ENCODE results near the gene TTC39A. TPM values are rescaled to one million over a fixed set of nuclear protein-coding genes. Genes with fewer than 3 reads are reported as not detected.

The TTC39A gene
- total RNA-seq, 1 donor from 2014 or later, result 1.4 TPM

GRCh38 chr1:51372561-51372960 lies 42.2 kb upstream of the TTC39A start:
- H3K27me3 Mint-ChIP-seq (ENCODE audit: low read depth, unreplicated experiment), result no peaks in the 10 kb centered on the region
- no peak overlapping the region for H3K4me3 Mint-ChIP-seq (ENCODE audit: unreplicated experiment)
- Histone ChIP-seq H3K4me1 (ENCODE audit: insufficient read depth, low read length) (no peaks in the 10 kb centered on the region), H3K27ac (ENCODE audit: low read depth, low read length) (no peak overlapping the region), H3K9me3 (ENCODE audit: insufficient read depth, low read depth, low read length) (no peaks in the 10 kb centered on the region), H3K4me3 (ENCODE audit: insufficient read depth, low read depth, low read length) (no peak overlapping the region), H3K4me2 (ENCODE audit: low read length) (no peak overlapping the region), H3K36me3 (ENCODE audit: insufficient read depth, low read length) (peaks cover 14% of the 10 kb centered on the region), H4K20me1 (ENCODE audit: insufficient read depth, low read length) (no peaks in the 10 kb centered on the region), H2AFZ (ENCODE audit: low read depth, low read length) (no peak overlapping the region), H3K27me3 (ENCODE audit: insufficient read depth, low read length) (no peaks in the 10 kb centered on the region), H3K9ac (ENCODE audit: low read length) (no peak overlapping the region), H3K79me2 (ENCODE audit: insufficient read depth, low read length) (no peaks in the 10 kb centered on the region)
- no peak overlapping the region for H3K27ac Mint-ChIP-seq (ENCODE audit: unreplicated experiment)
- TF ChIP-seq CTCF (IDR thresholded peaks at IDR 0.05; ENCODE audit: insufficient read depth, low read depth, low read length), result no peak
- TF ChIP-seq EZH2 (IDR thresholded peaks at IDR 0.05; ENCODE audit: insufficient read depth, low read length), result no peak
- no peak for DNase-seq (ENCODE audit: low read depth)
- FAIRE-seq, result no peak
- no peaks in the 10 kb centered on the region for H3K4me1 Mint-ChIP-seq (ENCODE audit: low read depth, unreplicated experiment)
- H3K9me3 Mint-ChIP-seq (ENCODE audit: unreplicated experiment), result peaks cover 2% of the 10 kb centered on the region
- peaks cover 21% of the 10 kb centered on the region for H3K36me3 Mint-ChIP-seq (ENCODE audit: low read depth, unreplicated experiment)

- Histone ChIP-seq H3K9ac (ENCODE audit: low read length) (no peak overlapping the region), H3K79me2 (ENCODE audit: insufficient read depth, low read length) (no peaks in the 10 kb centered on the region), H4K20me1 (ENCODE audit: insufficient read depth, low read length) (no peaks in the 10 kb centered on the region), H3K36me3 (ENCODE audit: insufficient read depth, low read length) (peaks cover 14% of the 10 kb centered on the region), H3K4me2 (ENCODE audit: low read length) (no peak overlapping the region), H3K4me3 (ENCODE audit: insufficient read depth, low read depth, low read length) (no peak overlapping the region), H2AFZ (ENCODE audit: low read depth, low read length) (no peak overlapping the region), H3K4me1 (ENCODE audit: insufficient read depth, low read length) (no peaks in the 10 kb centered on the region), H3K9me3 (ENCODE audit: insufficient read depth, low read depth, low read length) (no peaks in the 10 kb centered on the region), H3K27me3 (ENCODE audit: insufficient read depth, low read length) (no peaks in the 10 kb centered on the region), H3K27ac (ENCODE audit: low read depth, low read length) (no peak overlapping the region)
- Mint-ChIP-seq H3K27ac (ENCODE audit: unreplicated experiment) (no peak overlapping the region), H3K27me3 (ENCODE audit: low read depth, unreplicated experiment) (no peaks in the 10 kb centered on the region), H3K4me1 (ENCODE audit: low read depth, unreplicated experiment) (no peaks in the 10 kb centered on the region), H3K4me3 (ENCODE audit: unreplicated experiment) (no peak overlapping the region), H3K9me3 (ENCODE audit: unreplicated experiment) (no peaks in the 10 kb centered on the region), H3K36me3 (ENCODE audit: low read depth, unreplicated experiment) (peaks cover 13% of the 10 kb centered on the region)
- no peak for FAIRE-seq
- no peak for DNase-seq (ENCODE audit: low read depth)
- TF ChIP-seq CTCF (IDR thresholded peaks at IDR 0.05; ENCODE audit: insufficient read depth, low read depth, low read length) (no peak), EZH2 (IDR thresholded peaks at IDR 0.05; ENCODE audit: insufficient read depth, low read length) (no peak)
Measured at GRCh38 chr1:51369171-51369570, 38.8 kb upstream of the TTC39A start.

GRCh38 chr1:51365774-51366173 lies 35.4 kb upstream of the TTC39A start:
- no peaks in the 10 kb centered on the region for H3K27me3 ChIP-seq (ENCODE audit: insufficient read depth, low read length)
- H3K27ac Mint-ChIP-seq (ENCODE audit: unreplicated experiment), result no peak overlapping the region
- no peaks in the 10 kb centered on the region for H3K9me3 ChIP-seq (ENCODE audit: insufficient read depth, low read depth, low read length)
- H4K20me1 ChIP-seq (ENCODE audit: insufficient read depth, low read length), result no peaks in the 10 kb centered on the region
- no peaks in the 10 kb centered on the region for H3K79me2 ChIP-seq (ENCODE audit: insufficient read depth, low read length)
- H3K36me3 ChIP-seq (ENCODE audit: insufficient read depth, low read length), result peaks cover 12% of the 10 kb centered on the region
- H3K4me1 ChIP-seq (ENCODE audit: insufficient read depth, low read length), result no peaks in the 10 kb centered on the region
- DNase-seq (ENCODE audit: low read depth) (no peak), FAIRE-seq (no peak)
- H3K9ac ChIP-seq (ENCODE audit: low read length), result no peak overlapping the region
- TF ChIP-seq CTCF (IDR thresholded peaks at IDR 0.05; ENCODE audit: insufficient read depth, low read depth, low read length), result no peak
- TF ChIP-seq EZH2 (IDR thresholded peaks at IDR 0.05; ENCODE audit: insufficient read depth, low read length), result no peak
- H3K27me3 Mint-ChIP-seq (ENCODE audit: low read depth, unreplicated experiment), result no peaks in the 10 kb centered on the region
- peaks cover 7% of the 10 kb centered on the region for H3K36me3 Mint-ChIP-seq (ENCODE audit: low read depth, unreplicated experiment)
- H3K4me2 ChIP-seq (ENCODE audit: low read length), result no peak overlapping the region
- no peaks in the 10 kb centered on the region for H3K9me3 Mint-ChIP-seq (ENCODE audit: unreplicated experiment)
- H2AFZ ChIP-seq (ENCODE audit: low read depth, low read length), result no peak overlapping the region
- H3K4me3 ChIP-seq (ENCODE audit: insufficient read depth, low read depth, low read length), result no peak overlapping the region
- H3K4me3 Mint-ChIP-seq (ENCODE audit: unreplicated experiment), result no peak overlapping the region
- no peak overlapping the region for H3K27ac ChIP-seq (ENCODE audit: low read depth, low read length)
- no peaks in the 10 kb centered on the region for H3K4me1 Mint-ChIP-seq (ENCODE audit: low read depth, unreplicated experiment)
